ENCODE measurements around the gene THSD7B. TPM values are rescaled to one million over a fixed set of nuclear protein-coding genes. Genes with fewer than 3 reads are reported as not detected.
A peak's percentile ranks its signal among the peaks of the same experiment; 100 is the strongest.

THSD7B gene
- total and polyA plus RNA-seq, 2 experiments from 2014 or later: 0.86 to 3.8 TPM

- TF ChIP-seq ZNF331 (CRISPR knock-in tag; IDR thresholded peaks at IDR 0.05; ENCODE audit: low read depth) (no peak), STAT1 (IDR thresholded peaks at IDR 0.05; ENCODE audit: unreplicated experiment) (no peak), CTCF (conservative IDR thresholded peaks at IDR 0.05; ENCODE audit: low read depth in 2 of 2) (no peak), EZH2phosphoT487 (IDR thresholded peaks at IDR 0.05; ENCODE audit: unreplicated experiment) (no peak), CREB1 (CRISPR knock-in tag; IDR thresholded peaks at IDR 0.05; ENCODE audit: low read depth) (no peak)
- 0 out of 2 replicates have a peak overlapping the region, but pooled peaks have one; percentile 39 for H3K4me2 ChIP-seq
- no peak overlapping the region for H2AFZ ChIP-seq
- Mint-ChIP-seq H3K27me3 (ENCODE audit: insufficient read depth, low read depth, poor library complexity) (peaks cover 3% of the 10 kb centered on the region), H3K9me3 (no peaks in the 10 kb centered on the region), H3K4me3 (no peak overlapping the region), H3K36me3 (ENCODE audit: low read depth) (no peaks in the 10 kb centered on the region), H3K4me1 (peaks cover 35% of the 10 kb centered on the region), H3K27ac (no peak overlapping the region)
- H3K27me3 ChIP-seq (ENCODE audit: insufficient read depth): no peaks in the 10 kb centered on the region
- ATAC-seq (no peak), DNase-seq (ENCODE audit: low spot score) (no peak)
- H4K20me1 ChIP-seq (replicated peaks; ENCODE audit: insufficient read depth): no peaks in the 10 kb centered on the region
- no peak overlapping the region for H3K27ac ChIP-seq (ENCODE audit: low read depth)
- H3F3A ChIP-seq (replicated peaks; ENCODE audit: low read depth): no peaks in the 10 kb centered on the region
- peaks cover 35% of the 10 kb centered on the region for H3K4me1 ChIP-seq (ENCODE audit: insufficient read depth)
- H3K9me2 ChIP-seq (ENCODE audit: insufficient read depth): 0 out of 2 replicates have a peak, but pooled peaks cover 3% of the 10 kb centered on the region
- H3K79me2 ChIP-seq (replicated peaks; ENCODE audit: insufficient read depth): no peaks in the 10 kb centered on the region
- H3K4me3 ChIP-seq: no peak overlapping the region
- H3K36me3 ChIP-seq (ENCODE audit: insufficient read depth): no peaks in the 10 kb centered on the region
Measured at GRCh38 chr2:137205324-137205723, 440.0 kb downstream of the THSD7B start.

GRCh38 chr2:137206069-137206468 is 440.7 kb downstream of the THSD7B start:
- Mint-ChIP-seq H3K27me3 (ENCODE audit: insufficient read depth, low read depth, poor library complexity) (peaks cover 3% of the 10 kb centered on the region), H3K36me3 (ENCODE audit: low read depth) (no peaks in the 10 kb centered on the region), H3K9me3 (no peaks in the 10 kb centered on the region), H3K4me1 (peaks cover 35% of the 10 kb centered on the region), H3K4me3 (no peak overlapping the region), H3K27ac (no peak overlapping the region)
- H3F3A ChIP-seq (replicated peaks; ENCODE audit: low read depth): no peaks in the 10 kb centered on the region
- H2AFZ ChIP-seq: no peak overlapping the region
- no peaks in the 10 kb centered on the region for H4K20me1 ChIP-seq (replicated peaks; ENCODE audit: insufficient read depth)
- 0 out of 2 replicates have a peak, but pooled peaks cover 3% of the 10 kb centered on the region for H3K9me2 ChIP-seq (ENCODE audit: insufficient read depth)
- no peak overlapping the region for H3K27ac ChIP-seq (ENCODE audit: low read depth)
- H3K4me1 ChIP-seq (ENCODE audit: insufficient read depth): peaks cover 35% of the 10 kb centered on the region
- ATAC-seq (no peak), DNase-seq (ENCODE audit: low spot score) (no peak)
- no peak overlapping the region for H3K4me3 ChIP-seq
- no peaks in the 10 kb centered on the region for H3K27me3 ChIP-seq (ENCODE audit: insufficient read depth)
- no peaks in the 10 kb centered on the region for H3K79me2 ChIP-seq (replicated peaks; ENCODE audit: insufficient read depth)
- no peaks in the 10 kb centered on the region for H3K36me3 ChIP-seq (ENCODE audit: insufficient read depth)
- H3K4me2 ChIP-seq: peak overlapping the region; percentile 39
- TF ChIP-seq EZH2 (IDR thresholded peaks at IDR 0.05; ENCODE audit: low read depth, unreplicated experiment): no peak
- no peak for TF ChIP-seq ETS1 (IDR thresholded peaks at IDR 0.05)
- TF ChIP-seq STAT1 (IDR thresholded peaks at IDR 0.05; ENCODE audit: unreplicated experiment): no peak
- TF ChIP-seq NANOG (IDR thresholded peaks at IDR 0.05; ENCODE audit: borderline replicate concordance): no peak
- TF ChIP-seq CTCF (conservative IDR thresholded peaks at IDR 0.05; ENCODE audit: low read depth in 2 of 2): no peak
- no peak for TF ChIP-seq REST (IDR thresholded peaks at IDR 0.05; ENCODE audit: unreplicated experiment)
